Activated CD8-positive, alpha-beta memory T cell treated with anti-CD3 and anti-CD28 coated beads, Interleukin-2, amount 10 ng/mL, durations not matched to agents 7 days and 5 days (primary cell): ENCODE results near the gene DSG1. TPM values are rescaled to one million over a fixed set of nuclear protein-coding genes. Genes with fewer than 3 reads are reported as not detected.
"Not testable (repeated sequence)": the region's sequence is repeated elsewhere in the genome, so short reads cannot be mapped to it uniquely, and the experiment has no call there.

Experiments used
- ATAC-seq: fragments of 150-1000 bp; cut with Tn5 transposase; one replicate; pipeline ENCODE4 v1.10.0; 2021; ENCODE audit warnings: moderate library complexity
- CTCF ChIA-PET: fragments of 350-600 bp; sonication (Branson Sonifier 250); formaldehyde crosslinking; loops from one replicate; lab custom pipeline; 2021; ENCODE audit warnings: antibody characterized with exemption; lab: Charles Lee
- DNase-seq: peaks from one replicate; pipeline ENCODE4 v3.0.0-alpha.2; 2020
- H3K27ac Mint-ChIP-seq: one replicate; pipeline ENCODE4 v1.8.0; 2021; ENCODE audit warnings: mild to moderate bottlenecking, mixed read lengths
- H3K27me3 Mint-ChIP-seq: one replicate; pipeline ENCODE4 v1.8.0; 2021; ENCODE audit warnings: mixed read lengths
- H3K36me3 Mint-ChIP-seq: one replicate; pipeline ENCODE4 v1.8.0; 2021; ENCODE audit warnings: mild to moderate bottlenecking, mixed read lengths
- H3K4me1 Mint-ChIP-seq: one replicate; pipeline ENCODE4 v1.8.0; 2021; ENCODE audit warnings: mixed read lengths
- H3K4me3 Mint-ChIP-seq: one replicate; pipeline ENCODE4 v1.8.0; 2021; ENCODE audit warnings: mild to moderate bottlenecking, moderate library complexity, mixed read lengths
- H3K9me3 Mint-ChIP-seq: one replicate; pipeline ENCODE4 v1.8.0; 2022; ENCODE audit warnings: low read depth, mixed read lengths
- total RNA-seq, 2 experiments: library from RNA; stranded (reverse); gene quantifications; one replicate each; pipeline ENCODE4 v1.2.3, GENCODE V29; 2021

DSG1 gene
- total RNA-seq, 2 experiments from 2014 or later: not detected

DNA sequence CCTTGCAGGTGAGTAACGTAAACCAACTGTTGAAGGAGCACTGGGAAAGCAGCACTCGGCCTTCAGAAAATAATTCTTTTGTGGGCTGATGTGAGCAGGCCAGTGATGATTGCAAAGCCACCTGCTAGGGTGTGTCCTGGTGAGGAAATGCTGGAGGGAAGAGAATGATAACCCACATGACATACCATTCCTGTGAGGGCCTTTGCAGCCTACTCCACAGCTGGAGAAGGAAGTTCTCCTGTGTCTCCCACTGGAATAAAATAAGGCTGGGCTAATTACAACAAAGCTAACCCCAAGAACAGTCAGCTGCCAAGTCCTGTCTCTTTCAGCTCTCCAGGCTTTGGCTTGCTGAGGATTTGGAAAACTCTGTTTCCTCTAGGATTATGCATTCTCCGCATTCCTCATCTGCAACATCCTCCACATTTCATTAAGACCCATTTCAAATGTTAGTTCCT, 16.7 kb upstream of the DSG1 start:
- no peaks in the 10 kb centered on the region for H3K36me3 Mint-ChIP-seq
- no peaks in the 10 kb centered on the region for H3K27me3 Mint-ChIP-seq
- no peak overlapping the region for H3K4me3 Mint-ChIP-seq
- CTCF ChIA-PET: no interaction called here
- DNase-seq (no peak), ATAC-seq (no peak)
- H3K4me1 Mint-ChIP-seq: no peaks in the 10 kb centered on the region
- H3K9me3 Mint-ChIP-seq: peaks cover 8% of the 10 kb centered on the region
- no peak overlapping the region for H3K27ac Mint-ChIP-seq

DNA sequence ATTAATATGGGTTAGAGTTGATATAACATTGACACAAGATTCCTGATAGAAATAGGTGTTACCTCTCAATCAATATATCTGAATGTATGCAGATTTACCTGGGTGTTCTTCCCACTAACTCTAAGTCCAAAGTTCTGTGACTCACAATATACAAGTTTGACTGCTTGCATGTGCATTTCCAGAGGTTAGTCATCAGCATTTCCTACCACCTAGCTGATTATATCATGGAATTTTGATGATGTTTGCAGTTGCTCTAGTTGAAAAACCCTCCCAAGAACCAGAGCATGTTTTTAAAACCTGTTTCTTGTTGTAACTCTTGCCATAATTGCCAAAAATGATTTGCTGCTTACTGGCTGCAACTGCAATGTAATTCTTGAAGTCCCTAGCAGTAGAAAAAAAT, 15.0 kb upstream of the DSG1 start:
- Mint-ChIP-seq H3K36me3 (no peaks in the 10 kb centered on the region), H3K9me3 (peaks cover 8% of the 10 kb centered on the region), H3K4me1 (no peaks in the 10 kb centered on the region), H3K27ac (no peak overlapping the region), H3K4me3 (no peak overlapping the region), H3K27me3 (no peaks in the 10 kb centered on the region)
- DNase-seq (no peak), ATAC-seq (no peak)
- CTCF ChIA-PET: no interaction called here

DNA sequence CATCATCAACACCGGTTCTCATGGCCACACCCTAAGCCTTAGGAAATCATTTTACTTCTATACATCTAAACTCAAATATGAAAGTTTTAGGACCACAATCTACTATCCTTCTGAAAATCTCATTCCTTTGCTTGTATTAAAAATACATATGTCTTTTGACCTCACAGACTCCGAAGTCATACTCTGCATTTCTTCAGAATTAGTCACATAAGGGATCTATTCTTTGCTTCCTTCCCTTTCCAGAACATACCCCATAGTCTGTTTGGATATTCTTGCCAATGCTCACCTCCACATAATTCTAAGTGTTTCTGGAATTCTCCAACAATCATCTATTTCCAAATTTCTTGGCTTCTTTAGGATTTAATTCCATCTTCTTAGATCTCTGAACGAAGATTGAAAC, 14.2 kb upstream of the DSG1 start:
- no peaks in the 10 kb centered on the region for H3K36me3 Mint-ChIP-seq
- no peak overlapping the region for H3K4me3 Mint-ChIP-seq
- CTCF ChIA-PET: no interaction called here
- H3K27me3 Mint-ChIP-seq: no peaks in the 10 kb centered on the region
- DNase-seq: no peak
- H3K9me3 Mint-ChIP-seq: peaks cover 8% of the 10 kb centered on the region
- H3K4me1 Mint-ChIP-seq: no peaks in the 10 kb centered on the region
- no peak overlapping the region for H3K27ac Mint-ChIP-seq
- ATAC-seq: no peak

DNA sequence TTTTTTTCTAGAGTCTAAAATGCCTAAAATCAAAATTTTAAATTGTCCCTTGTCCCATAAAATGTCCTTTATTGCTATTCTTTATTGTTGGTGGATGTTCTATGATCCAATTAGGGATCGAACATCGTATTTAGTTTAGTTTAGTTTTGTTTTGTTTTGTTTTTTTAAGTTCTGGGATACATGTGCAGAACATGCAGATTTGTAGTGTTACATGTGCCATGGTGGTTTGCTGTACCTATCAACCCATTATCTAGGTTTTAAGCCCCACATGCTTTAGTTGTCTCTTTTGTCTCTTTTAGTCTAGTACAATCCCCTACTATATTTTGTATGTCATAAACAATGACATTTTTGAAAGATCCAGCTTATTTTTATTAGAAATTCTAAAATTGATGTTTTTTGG, 8.8 kb upstream of the DSG1 start:
- CTCF ChIA-PET: no interaction called here

DNA sequence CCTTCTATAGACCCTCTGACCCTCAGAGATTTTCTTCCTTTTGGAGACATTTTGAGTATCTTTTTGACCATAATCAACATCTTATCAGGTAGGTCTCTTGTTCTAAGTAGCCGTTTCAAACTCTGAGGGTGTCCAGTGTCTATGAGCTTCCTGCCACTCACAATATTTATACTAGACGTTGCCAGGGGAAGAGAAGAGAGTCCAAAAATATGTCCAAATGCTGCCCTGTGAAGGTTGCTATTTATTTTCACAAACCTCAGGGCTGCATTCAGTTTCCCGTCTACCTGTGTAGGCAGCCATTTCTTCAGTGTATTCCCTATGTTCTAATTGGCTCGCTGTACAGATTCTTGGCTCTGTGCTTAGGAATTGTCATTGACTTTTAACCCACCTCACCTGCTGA, 986 bp upstream of the DSG1 start:
- H3K9me3 Mint-ChIP-seq: peaks cover 4% of the 10 kb centered on the region
- H3K4me3 Mint-ChIP-seq: no peak overlapping the region
- no peaks in the 10 kb centered on the region for H3K27me3 Mint-ChIP-seq
- no peaks in the 10 kb centered on the region for H3K36me3 Mint-ChIP-seq
- no peaks in the 10 kb centered on the region for H3K4me1 Mint-ChIP-seq
- CTCF ChIA-PET: no interaction called here
- DNase-seq: no peak
- no peak overlapping the region for H3K27ac Mint-ChIP-seq
- ATAC-seq: no peak

More for the DNA sequence above, 8.8 kb upstream of the DSG1 start:
- H3K9me3 Mint-ChIP-seq: peaks cover 4% of the 10 kb centered on the region
- ATAC-seq (no peak), DNase-seq (no peak)
- no peak overlapping the region for H3K27ac Mint-ChIP-seq
- H3K27me3 Mint-ChIP-seq: no peaks in the 10 kb centered on the region
- H3K36me3 Mint-ChIP-seq: no peaks in the 10 kb centered on the region
- no peaks in the 10 kb centered on the region for H3K4me1 Mint-ChIP-seq
- H3K4me3 Mint-ChIP-seq: no peak overlapping the region

DNA sequence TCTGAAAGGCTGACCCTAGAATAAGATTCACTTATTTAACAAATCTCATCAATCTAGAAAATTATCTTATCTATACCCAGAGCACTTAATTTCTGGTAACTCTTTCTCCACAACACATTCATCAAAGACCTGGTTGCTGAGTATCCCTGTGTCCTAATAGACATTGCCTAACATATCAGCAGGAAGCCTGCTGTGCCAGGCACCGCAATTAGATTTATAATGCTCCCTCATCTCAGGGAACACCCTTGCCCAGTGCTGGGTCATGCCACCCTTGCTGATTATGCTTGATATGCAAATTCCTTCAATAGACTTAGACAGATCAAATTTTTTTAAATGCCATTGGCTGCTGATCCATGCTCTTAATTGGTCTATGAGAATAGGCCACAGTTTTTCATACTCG, 3.8 kb downstream of the DSG1 start:
- Mint-ChIP-seq H3K4me1 (no peaks in the 10 kb centered on the region), H3K36me3 (no peaks in the 10 kb centered on the region), H3K4me3 (no peak overlapping the region), H3K9me3 (peaks cover 4% of the 10 kb centered on the region), H3K27me3 (no peaks in the 10 kb centered on the region), H3K27ac (no peak overlapping the region)
- DNase-seq (no peak), ATAC-seq (no peak)
- CTCF ChIA-PET: no interaction called here

DNA sequence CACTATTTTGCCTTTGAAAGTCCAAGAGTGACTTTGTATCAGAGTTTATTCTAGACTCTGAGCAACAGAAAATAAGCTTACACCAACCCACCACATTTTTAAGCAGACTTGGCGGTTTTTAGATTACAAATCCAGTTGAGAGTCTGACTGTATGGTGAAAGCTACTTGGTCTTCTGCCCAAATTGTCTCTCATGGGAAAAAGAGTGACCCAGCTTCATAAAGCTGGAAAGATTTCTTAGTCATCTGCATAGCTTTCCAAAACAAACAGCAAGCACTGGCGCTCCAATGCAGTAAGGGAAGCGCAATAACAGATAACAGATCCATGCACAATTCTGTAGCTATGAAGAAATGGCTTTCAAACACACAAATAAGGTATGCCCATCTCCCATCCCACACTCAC, 7.1 kb downstream of the DSG1 start:
- Mint-ChIP-seq H3K36me3 (no peaks in the 10 kb centered on the region), H3K4me1 (no peaks in the 10 kb centered on the region), H3K9me3 (peaks cover 2% of the 10 kb centered on the region), H3K27ac (no peak overlapping the region), H3K4me3 (no peak overlapping the region), H3K27me3 (no peaks in the 10 kb centered on the region)
- CTCF ChIA-PET: interaction anchor here (0.6 kb wide), 1 partner anchor 354 kb away, joined by 3 read pairs; no protein-coding TSS in a partner anchor
- DNase-seq (no peak), ATAC-seq (no peak)

DNA sequence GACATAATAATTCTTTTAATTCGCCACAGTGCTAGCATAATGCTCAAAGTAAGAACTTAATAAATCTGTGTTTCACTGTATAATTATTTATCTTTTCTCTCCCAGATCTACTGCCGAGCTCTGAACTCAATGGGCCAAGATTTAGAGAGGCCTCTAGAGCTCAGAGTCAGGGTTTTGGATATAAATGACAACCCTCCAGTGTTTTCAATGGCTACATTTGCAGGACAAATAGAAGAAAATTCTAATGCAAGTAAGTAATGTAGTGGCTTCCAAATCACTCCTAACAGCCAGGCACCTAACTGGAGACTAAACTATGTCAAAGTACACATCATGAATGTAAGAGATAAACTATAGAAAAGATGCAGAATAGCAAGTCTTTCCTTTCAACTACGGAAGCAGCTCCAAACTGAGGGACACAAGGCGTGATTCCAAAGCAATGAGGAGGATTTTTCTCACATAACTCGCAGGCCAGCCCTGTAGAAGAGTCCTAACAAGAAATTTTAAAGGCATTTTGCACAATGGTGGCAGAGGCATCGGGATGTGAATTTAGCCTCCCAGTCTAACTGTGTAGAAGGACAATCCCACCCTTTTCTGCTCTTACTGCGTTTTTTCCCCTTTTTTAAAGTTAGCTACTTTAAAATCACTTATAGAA, 12.0 kb downstream of the DSG1 start:
- Mint-ChIP-seq H3K4me3 (no peak overlapping the region), H3K4me1 (no peaks in the 10 kb centered on the region), H3K27me3 (no peaks in the 10 kb centered on the region), H3K9me3 (peaks cover 2% of the 10 kb centered on the region), H3K36me3 (no peaks in the 10 kb centered on the region), H3K27ac (no peak overlapping the region)
- DNase-seq (no peak), ATAC-seq (no peak)
- CTCF ChIA-PET: no interaction called here

DNA sequence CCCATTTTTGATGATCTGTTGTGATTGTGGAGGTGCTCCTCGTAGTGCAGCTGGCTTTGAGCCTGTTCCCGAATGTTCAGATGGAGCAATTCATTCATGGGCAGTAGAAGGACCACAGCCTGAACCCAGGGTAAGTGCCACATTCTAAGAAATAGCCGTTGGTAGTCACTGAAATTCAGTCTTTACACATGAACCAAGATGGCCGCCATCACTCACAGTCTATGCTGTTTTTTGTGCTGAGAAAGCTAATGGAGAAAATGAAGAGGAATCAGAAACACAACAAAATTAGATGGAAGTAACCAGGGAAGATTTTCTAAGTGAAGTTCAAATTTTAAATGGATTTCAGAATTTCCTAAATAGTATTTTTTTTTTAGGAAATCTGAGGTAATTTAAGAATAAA, 25.5 kb downstream of the DSG1 start:
- ATAC-seq: no peak
- Mint-ChIP-seq H3K27ac (no peak overlapping the region), H3K9me3 (peaks cover 5% of the 10 kb centered on the region), H3K4me3 (no peak overlapping the region), H3K27me3 (no peaks in the 10 kb centered on the region), H3K36me3 (no peaks in the 10 kb centered on the region), H3K4me1 (no peaks in the 10 kb centered on the region)
- DNase-seq: no peak
- CTCF ChIA-PET: no interaction called here

DNA sequence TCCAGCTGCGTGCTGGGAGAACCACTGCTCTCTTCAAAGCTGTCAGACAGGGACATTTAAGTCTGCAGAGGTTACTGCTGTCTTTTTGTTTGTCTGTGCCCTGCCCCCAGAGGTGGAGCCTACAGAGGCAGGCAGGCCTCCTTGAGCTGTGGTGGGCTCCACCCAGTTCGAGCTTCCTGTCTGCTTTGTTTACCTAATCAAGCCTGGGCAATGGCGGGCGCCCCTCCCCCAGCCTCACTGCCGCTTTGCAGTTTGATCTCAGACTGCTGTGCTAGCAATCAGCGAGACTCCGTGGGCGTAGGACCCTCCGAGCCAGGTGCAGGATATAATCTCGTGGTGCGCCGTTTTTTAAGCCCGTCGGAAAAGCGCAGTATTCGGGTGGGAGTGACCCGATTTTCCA, 35.4 kb downstream of the DSG1 start:
- ATAC-seq, CTCF ChIA-PET, DNase-seq, H3K4me3 Mint-ChIP-seq, H3K4me1 Mint-ChIP-seq, H3K27me3 Mint-ChIP-seq, H3K9me3 Mint-ChIP-seq, H3K36me3 Mint-ChIP-seq, H3K27ac Mint-ChIP-seq: not testable (repeated sequence)

DNA sequence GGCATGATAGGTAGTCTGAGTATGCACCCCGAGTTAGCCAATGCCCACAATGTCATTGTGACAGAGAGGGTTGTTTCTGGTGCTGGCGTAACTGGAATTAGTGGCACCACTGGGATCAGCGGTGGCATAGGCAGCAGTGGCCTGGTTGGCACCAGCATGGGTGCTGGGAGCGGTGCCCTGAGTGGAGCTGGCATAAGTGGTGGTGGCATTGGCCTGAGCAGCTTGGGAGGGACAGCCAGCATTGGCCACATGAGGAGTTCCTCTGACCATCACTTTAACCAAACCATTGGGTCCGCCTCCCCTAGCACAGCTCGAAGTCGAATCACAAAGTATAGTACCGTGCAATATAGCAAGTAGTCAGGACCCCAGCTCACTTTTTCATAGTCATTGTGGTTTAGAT, 37.0 kb downstream of the DSG1 start:
- no peaks in the 10 kb centered on the region for H3K27me3 Mint-ChIP-seq
- no peaks in the 10 kb centered on the region for H3K36me3 Mint-ChIP-seq
- ATAC-seq: no peak
- no peak for DNase-seq
- CTCF ChIA-PET: no interaction called here
- H3K4me1 Mint-ChIP-seq: no peaks in the 10 kb centered on the region
- H3K27ac Mint-ChIP-seq: no peak overlapping the region
- H3K4me3 Mint-ChIP-seq: no peak overlapping the region
- H3K9me3 Mint-ChIP-seq: peaks cover 9% of the 10 kb centered on the region

DNA sequence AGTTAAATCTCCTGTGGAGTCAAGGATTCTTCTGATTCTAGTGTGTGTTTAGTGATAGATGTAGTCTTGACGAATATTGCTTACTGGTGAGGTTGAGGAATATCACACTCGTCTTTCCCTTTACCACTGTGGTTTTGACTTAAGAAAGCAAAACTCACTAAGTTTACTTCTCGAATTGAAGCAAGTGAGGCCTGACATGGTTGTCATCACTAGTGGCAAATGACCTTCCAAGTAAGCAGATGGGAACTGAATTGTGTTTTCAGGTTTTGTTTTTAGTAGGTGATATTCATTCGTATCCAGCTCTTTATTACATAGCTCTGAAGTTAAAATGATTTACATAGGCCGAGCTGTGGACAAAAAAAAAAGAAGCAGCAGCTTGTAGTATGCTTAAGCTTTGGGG, 38.1 kb downstream of the DSG1 start:
- H3K36me3 Mint-ChIP-seq: no peaks in the 10 kb centered on the region
- CTCF ChIA-PET: no interaction called here
- H3K27me3 Mint-ChIP-seq: no peaks in the 10 kb centered on the region
- H3K9me3 Mint-ChIP-seq: peaks cover 9% of the 10 kb centered on the region
- no peak overlapping the region for H3K27ac Mint-ChIP-seq
- no peaks in the 10 kb centered on the region for H3K4me1 Mint-ChIP-seq
- ATAC-seq (no peak), DNase-seq (no peak)
- no peak overlapping the region for H3K4me3 Mint-ChIP-seq

DNA sequence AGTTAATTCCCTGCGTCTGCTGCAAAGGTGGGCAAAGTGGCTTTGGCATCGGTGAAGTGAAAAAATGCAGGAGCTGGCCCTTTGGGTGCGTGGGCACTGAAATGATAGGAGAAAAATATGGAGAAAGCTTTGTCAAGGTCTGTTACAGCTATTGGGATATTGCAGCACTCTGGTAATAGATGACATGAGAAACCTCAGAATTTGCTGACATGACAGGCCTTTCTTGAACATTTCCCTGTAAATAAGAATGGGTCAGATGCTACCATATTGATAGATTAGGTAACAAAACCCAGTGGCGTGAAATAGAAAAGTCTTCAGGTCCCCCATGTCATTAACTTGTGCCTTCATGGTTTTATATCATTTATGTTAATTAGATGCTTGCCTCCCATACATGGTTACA, 46.2 kb downstream of the DSG1 start:
- CTCF ChIA-PET: no interaction called here
- no peak overlapping the region for H3K4me3 Mint-ChIP-seq
- H3K4me1 Mint-ChIP-seq: no peaks in the 10 kb centered on the region
- ATAC-seq (no peak), DNase-seq (no peak)
- no peaks in the 10 kb centered on the region for H3K36me3 Mint-ChIP-seq
- H3K27ac Mint-ChIP-seq: no peak overlapping the region
- no peaks in the 10 kb centered on the region for H3K27me3 Mint-ChIP-seq
- H3K9me3 Mint-ChIP-seq: peaks cover 9% of the 10 kb centered on the region

DNA sequence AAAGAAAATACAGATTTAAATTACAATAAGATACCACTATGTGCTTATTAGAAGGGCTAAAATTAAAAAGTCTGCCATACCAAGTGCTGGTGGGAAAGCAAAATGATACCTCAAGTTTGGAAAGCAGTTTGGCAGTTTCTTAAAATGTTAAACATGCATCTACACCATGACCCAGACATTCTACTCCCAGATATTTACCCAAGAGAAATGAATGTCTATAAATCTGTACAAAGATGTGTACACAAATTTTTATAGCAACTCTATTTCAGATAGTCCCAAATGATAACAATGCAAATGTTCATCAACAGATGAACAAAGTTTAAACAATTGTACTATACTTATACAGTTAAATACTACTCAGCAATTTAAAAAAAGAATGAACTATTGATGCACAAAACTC, 51.5 kb downstream of the DSG1 start:
- H3K36me3 Mint-ChIP-seq: no peaks in the 10 kb centered on the region
- H3K4me3 Mint-ChIP-seq: no peak overlapping the region
- H3K27me3 Mint-ChIP-seq: no peaks in the 10 kb centered on the region
- ATAC-seq (no peak), DNase-seq (no peak)
- CTCF ChIA-PET: no interaction called here
- H3K27ac Mint-ChIP-seq: no peak overlapping the region
- H3K9me3 Mint-ChIP-seq: no peaks in the 10 kb centered on the region
- no peaks in the 10 kb centered on the region for H3K4me1 Mint-ChIP-seq

DNA sequence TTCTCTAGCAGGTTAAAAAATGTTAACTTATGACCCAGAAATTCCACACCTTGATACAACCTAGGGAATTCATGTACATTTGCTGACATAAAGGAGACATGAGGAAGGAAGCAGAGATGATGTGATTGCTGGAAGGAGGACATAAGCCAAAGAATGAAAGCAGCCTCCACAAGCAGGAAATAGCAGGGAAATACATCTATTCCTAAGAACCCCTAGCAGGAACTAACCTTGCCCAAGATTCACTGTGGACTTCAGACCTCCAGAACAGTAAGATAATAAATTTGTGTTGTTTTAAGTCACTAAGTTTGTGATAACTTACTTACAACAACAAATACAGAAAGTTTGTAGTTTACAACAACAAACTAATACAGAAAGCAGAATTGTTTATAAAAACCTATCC, 54.0 kb downstream of the DSG1 start:
- CTCF ChIA-PET: no interaction called here
- Mint-ChIP-seq H3K27ac (no peak overlapping the region), H3K27me3 (no peaks in the 10 kb centered on the region), H3K9me3 (peaks cover 3% of the 10 kb centered on the region), H3K4me1 (no peaks in the 10 kb centered on the region), H3K4me3 (no peak overlapping the region), H3K36me3 (no peaks in the 10 kb centered on the region)
- ATAC-seq: no peak
- DNase-seq: no peak
